ENCODE results near the gene ST3GAL3.

DNA sequence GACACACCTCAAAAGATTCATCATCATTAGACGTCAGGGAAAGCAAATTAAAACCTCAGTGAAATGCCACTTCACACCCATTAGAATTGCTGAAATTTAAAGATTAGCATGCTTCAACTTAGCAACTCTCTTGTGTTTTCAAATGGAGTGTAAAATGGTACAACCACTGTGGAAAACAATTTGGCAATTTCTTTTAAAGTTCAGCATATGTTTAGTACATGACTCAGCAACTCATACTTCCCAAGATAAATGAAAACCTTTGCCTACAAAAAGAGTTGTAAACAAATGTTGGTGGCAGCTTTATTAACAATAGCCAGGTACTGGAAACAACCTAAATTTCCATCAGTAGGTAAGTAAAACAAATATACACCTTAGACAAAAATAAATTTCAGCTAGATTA, 42.7 kb downstream of the ST3GAL3 start:
- TF ChIP-seq POLR2AphosphoS5 (IDR thresholded peaks at IDR 0.05): no peak
- TF ChIP-seq, protein P1, sequence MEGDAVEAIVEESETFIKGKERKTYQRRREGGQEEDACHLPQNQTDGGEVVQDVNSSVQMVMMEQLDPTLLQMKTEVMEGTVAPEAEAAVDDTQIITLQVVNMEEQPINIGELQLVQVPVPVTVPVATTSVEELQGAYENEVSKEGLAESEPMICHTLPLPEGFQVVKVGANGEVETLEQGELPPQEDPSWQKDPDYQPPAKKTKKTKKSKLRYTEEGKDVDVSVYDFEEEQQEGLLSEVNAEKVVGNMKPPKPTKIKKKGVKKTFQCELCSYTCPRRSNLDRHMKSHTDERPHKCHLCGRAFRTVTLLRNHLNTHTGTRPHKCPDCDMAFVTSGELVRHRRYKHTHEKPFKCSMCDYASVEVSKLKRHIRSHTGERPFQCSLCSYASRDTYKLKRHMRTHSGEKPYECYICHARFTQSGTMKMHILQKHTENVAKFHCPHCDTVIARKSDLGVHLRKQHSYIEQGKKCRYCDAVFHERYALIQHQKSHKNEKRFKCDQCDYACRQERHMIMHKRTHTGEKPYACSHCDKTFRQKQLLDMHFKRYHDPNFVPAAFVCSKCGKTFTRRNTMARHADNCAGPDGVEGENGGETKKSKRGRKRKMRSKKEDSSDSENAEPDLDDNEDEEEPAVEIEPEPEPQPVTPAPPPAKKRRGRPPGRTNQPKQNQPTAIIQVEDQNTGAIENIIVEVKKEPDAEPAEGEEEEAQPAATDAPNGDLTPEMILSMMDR (IDR thresholded peaks at IDR 0.05): no peak
